Medulla oblongata (tissue), 1 donor: ENCODE results near the gene TLE2.
"Not testable (repeated sequence)": the region's sequence is repeated elsewhere in the genome, so short reads cannot be mapped to it uniquely, and the experiment has no call there.

Experiments used
- DNase-seq: peaks from one replicate; pipeline ENCODE4 v3.0.0-alpha.2; 2015; ENCODE audit errors: extremely low spot score

TLE2 gene

GRCh38 chr19:2983351-2984214, 45.5 kb downstream of the TLE2 start:
- peak; percentile 23 for DNase-seq

DNA sequence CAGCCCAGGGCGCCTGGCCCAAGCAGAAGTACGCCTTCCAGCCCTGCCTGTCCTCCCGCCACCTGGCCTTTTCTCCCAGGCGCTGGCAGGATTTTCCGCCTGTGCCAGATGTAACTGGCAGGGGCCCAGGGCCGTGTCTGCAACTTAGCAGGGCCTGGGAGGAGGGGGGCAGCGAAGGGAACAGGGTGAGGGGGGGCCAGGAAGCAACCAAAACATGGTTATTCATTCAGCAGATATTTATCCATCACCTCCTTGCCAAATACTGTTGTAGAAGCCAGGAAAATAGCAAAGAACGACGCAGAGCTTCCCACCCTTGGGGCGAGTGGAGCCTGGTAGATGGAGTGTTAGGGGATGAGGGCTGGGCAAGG, 46.1 kb downstream of the TLE2 start:
- DNase-seq = peak; percentile 51

DNA sequence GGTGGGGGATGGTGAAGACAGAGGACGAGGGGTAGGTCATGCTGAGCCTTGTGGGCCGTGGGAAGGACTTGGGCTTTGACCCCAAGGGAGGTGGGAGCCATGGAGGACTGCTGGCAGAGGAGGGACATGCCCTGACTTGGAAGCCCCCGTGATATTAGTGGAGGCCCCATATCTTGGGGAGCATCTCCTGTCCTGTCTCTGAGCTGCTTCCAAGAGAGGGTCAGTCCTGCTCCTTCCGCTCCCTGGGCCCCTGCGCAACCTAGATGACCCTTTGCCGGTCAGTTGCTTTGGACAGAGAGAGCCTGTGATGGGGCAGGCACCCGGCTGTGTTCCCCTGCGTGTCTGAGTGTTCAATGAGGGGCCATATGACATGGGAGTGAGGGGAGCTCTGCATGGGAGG, 46.5 kb downstream of the TLE2 start:
- no peak for DNase-seq

DNA sequence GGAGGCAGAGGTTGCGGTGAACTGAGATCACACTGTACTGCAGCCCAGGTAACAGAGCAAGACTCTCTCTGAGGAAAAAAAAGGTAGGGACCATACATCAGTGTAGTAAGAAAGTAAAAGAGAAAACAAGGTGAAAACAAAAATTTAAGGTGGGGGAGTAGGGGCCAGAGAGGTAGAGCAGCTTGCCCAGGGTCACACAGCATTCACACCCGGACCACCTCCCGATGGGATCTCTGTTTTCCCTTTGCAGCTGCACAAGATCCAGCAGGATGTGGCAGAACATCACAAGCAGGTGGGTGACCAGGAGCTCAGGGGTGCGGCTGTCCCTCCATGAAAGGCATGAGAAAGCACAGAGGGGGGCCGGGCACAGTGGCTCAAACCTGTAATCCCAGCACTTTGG, 47.2 kb downstream of the TLE2 start:
- DNase-seq = no peak

- DNase-seq = no peak
Observed at GRCh38 chr19:2978772-2979171, 50.3 kb downstream of the TLE2 start.

GRCh38 chr19:2978166-2978767, 50.8 kb downstream of the TLE2 start:
- no peak for DNase-seq

DNA sequence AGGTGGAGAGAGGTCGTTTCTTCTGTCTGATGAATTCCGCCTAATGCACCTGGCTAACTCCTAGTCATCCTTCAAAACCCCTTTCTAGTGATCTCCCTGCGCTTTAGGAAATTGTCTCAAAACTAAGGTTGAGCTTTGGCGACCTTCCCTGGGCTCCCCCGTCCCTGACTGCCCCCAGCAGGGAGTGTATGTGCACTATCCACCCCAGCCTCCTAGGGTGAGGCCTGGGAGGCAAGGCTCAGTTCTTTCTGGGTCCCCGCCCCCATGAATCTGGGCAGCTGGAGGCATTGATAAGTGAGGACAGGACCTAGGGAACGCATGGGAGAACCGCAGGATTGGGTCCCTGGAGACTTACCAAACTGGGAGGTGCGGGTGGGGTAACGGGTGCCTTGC, 51.3 kb downstream of the TLE2 start:
- DNase-seq = no peak

GRCh38 chr19:2977001-2977745, 51.9 kb downstream of the TLE2 start, which contains the start of gene TLE6:
Gene TLE6, plus strand, starts transcription at chr19:2977564. Its CDS starts 670 bp downstream, at chr19:2978234.
- peak; percentile 93 for DNase-seq

- DNase-seq = no peak
Observed at GRCh38 chr19:2976609-2977000, 52.5 kb downstream of the TLE2 start.

GRCh38 chr19:2974342-2975041, 54.6 kb downstream of the TLE2 start:
- DNase-seq = no peak

DNA sequence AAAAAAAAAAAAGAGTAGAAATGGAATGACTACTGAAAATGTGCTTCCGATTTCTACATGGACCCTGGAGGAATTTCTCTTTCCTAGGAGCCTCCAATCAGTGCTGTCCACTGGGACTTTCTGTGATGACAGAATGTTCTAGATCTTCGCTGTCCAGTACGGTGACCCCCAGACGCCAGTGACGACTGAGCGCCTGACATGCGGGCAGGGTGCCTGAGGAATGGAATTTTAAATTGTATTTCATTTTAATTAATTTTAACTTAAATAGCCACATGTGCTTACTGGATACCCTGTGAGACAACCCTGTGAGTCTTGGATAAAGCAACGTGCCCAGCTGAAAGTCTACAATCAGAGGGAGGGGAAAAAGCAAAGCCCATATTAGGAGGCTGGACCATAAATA, 55.9 kb downstream of the TLE2 start:
- DNase-seq = no peak

GRCh38 chr19:2970201-2970835, 58.8 kb downstream of the TLE2 start:
- DNase-seq = no peak

GRCh38 chr19:2969104-2969504, 60.0 kb downstream of the TLE2 start:
- DNase-seq = no peak

GRCh38 chr19:2967972-2968371, 61.1 kb downstream of the TLE2 start:
- DNase-seq = no peak

DNA sequence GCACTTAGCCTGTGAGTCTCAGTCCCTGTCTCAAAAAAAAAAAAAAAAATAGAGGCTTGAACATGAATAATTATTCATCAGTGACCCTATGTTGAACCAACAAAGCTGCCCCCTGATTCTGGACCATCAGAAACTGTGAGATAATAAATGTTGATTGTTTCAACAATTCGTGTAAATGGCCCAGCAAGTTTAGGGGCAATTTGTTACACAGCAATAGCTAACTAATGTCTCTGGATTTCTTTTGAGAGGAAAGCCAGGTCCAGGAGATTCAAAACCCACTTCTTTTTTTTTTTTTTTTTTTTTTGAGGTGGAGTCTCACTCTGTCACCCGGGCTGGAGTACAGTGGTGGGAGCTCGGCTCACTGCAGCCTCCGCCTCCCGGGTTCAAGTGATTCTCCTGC, 64.2 kb downstream of the TLE2 start:
- no peak for DNase-seq

DNA sequence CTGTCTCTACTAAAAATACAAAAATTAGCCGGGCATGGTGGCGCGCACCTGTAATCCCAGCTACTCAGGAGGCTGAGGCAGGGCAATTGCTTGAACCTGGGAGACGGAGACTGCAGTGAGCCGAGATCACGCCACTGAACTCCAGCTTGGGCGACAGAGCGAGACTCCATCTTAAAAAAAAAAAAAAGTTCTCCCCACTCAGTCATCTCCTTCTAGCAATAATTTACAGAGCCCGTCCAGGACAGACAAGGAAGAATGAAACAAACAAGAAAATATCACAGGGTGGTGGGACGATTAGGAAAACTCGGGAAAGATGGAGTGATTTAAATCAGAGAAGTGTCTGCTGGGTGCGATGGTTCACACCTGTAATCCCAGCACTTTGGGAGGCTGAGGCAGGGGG, 65.4 kb downstream of the TLE2 start:
- not testable (repeated sequence) for DNase-seq

- no peak for DNase-seq
Observed at GRCh38 chr19:2963122-2963521, 66.0 kb downstream of the TLE2 start.

DNA sequence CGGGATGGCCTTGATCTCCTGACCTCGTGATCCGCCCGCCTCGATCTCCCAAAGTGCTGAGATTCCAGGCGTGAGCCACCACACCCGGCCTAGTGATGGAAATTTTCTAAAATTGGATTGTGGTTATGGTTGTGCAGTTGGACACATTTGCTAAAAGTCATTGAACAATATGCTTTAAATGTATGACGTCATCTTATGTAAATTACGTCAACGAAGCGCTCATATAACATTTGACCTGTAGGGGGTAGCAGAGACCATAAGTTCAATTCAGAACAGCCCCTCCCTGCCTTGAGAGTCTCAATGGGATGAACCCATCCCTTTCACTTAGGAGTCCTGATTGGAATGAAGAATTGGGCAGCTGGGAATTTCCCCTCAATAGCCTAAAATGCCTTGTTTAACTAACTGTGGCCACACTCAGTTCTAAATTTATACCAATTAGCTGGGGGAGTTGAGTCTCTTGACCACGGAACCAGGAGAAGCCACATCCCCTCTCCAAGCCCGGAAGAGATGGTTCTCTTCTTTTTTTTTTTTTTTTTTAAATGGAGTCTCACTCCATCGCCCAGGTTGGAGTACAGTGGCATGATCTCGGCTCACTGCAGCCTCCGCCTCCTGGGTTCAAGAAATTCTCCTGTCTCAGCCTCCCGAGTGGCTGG, 66.9 kb downstream of the TLE2 start:
- peak; percentile 88 for DNase-seq

DNA sequence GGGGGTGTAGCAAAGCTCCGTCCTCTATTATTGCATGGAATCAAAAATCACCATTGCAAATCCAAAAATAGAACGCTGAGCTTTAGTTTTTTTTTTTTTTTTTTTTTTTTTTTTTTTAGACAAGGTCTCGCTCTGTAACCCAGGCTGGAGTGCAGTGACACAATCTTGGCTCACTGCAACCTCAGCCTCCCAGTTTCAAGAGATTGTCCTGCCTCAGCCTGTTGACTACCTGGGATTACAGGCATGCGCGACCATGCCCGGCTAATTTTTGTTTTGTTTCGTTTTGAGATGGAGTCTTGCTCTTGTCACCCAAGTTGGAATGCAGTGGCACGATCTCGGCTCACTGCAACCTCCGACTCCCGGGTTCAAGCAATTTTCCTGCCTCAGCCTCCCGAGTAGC, 69.0 kb downstream of the TLE2 start:
- no peak for DNase-seq

GRCh38 chr19:2957160-2957559, 71.9 kb downstream of the TLE2 start:
- DNase-seq = no peak

GRCh38 chr19:2952953-2953481, 76.1 kb downstream of the TLE2 start:
- no peak for DNase-seq
